ENCODE measurements around the gene ACTA2. TPM values are rescaled to one million over a fixed set of nuclear protein-coding genes. Genes with fewer than 3 reads are reported as not detected.
A peak's percentile ranks its signal among the peaks of the same experiment; 100 is the strongest.

Gene ACTA2
- total RNA-seq, 1 experiment from 2014 or later = 2.4 TPM

- Histone ChIP-seq H2BK20ac (ENCODE audit: low read depth, low read length, poor library complexity, severe bottlenecking) (no peak overlapping the region), H4K91ac (ENCODE audit: insufficient read length, low read depth, low read length) (no peak overlapping the region), H3K4me1 (ENCODE audit: insufficient read depth, low read length) (peaks cover 3% of the 10 kb centered on the region; the same call in 1 of the 2 replicates), H3K79me2 (ENCODE audit: insufficient read depth, low read length) (no peaks in the 10 kb centered on the region), H3K27ac (ENCODE audit: insufficient read length, low read depth, low read length) (no peak overlapping the region), H3K23me2 (ENCODE audit: insufficient read length, low read depth, low read length, poor library complexity, severe bottlenecking) (no peaks in the 10 kb centered on the region), H3K18ac (ENCODE audit: insufficient read length, low read depth, low read length) (no peak overlapping the region), H3T11ph (ENCODE audit: low read length) (no peak overlapping the region), H2BK15ac (ENCODE audit: low read depth, low read length) (no peak overlapping the region), H4K8ac (replicated peaks; ENCODE audit: insufficient read length, low read depth, low read length) (no peak overlapping the region), H2AK5ac (ENCODE audit: insufficient read length, low read length) (no peak overlapping the region), H3K4ac (ENCODE audit: low read depth, low read length) (no peak overlapping the region), H3K23ac (ENCODE audit: insufficient read length, low read depth, low read length) (no peak overlapping the region), H3K14ac (ENCODE audit: insufficient read depth, low read length) (no peak overlapping the region), H2AFZ (ENCODE audit: low read length) (no peak overlapping the region), H3K27me3 (ENCODE audit: insufficient read depth, low read length) (no peaks in the 10 kb centered on the region), H3K56ac (ENCODE audit: insufficient read length, low read depth, low read length) (no peak overlapping the region), H4K20me1 (ENCODE audit: control insufficient read depth, insufficient read depth, insufficient read length) (no peaks in the 10 kb centered on the region), H3K79me1 (ENCODE audit: insufficient read depth, low read depth, low read length, poor library complexity, severe bottlenecking) (no peaks in the 10 kb centered on the region), H4K5ac (ENCODE audit: insufficient read length, low read depth, low read length) (no peak overlapping the region), H2BK120ac (ENCODE audit: low read depth, low read length, poor library complexity, severe bottlenecking) (no peak overlapping the region), H2BK5ac (ENCODE audit: insufficient read length, low read length) (no peak overlapping the region), H3K9me3 (ENCODE audit: control insufficient read depth, low read depth, low read length) (no peaks in the 10 kb centered on the region), H3K9ac (ENCODE audit: extremely low read depth, insufficient read length, low read length) (no peak overlapping the region), H3K4me2 (ENCODE audit: insufficient read depth, insufficient read length, low read length) (no peak overlapping the region), H2BK12ac (ENCODE audit: insufficient read length, low read depth, low read length) (no peak overlapping the region)
- no CpG with 5 or more reads among the region's 8 CpGs for WGBS (ENCODE audit: extremely low coverage, insufficient read length, low lambda C conversion rate)
- H3K36me3 Mint-ChIP-seq (ENCODE audit: insufficient read depth in 1 of 3, low read depth in 3 of 3) = peaks cover 0 to 3% (median 2%) of the 10 kb centered on the region in 3 experiments; a peak in 3 of 7 replicates
- peak overlapping the region in 2 of 3 experiments; percentile 1 to 30; a peak in 3 of 7 replicates for H3K27ac Mint-ChIP-seq
- H3K9me3 Mint-ChIP-seq = no peaks in the 10 kb centered on the region
- H3K4me1 Mint-ChIP-seq = peaks cover 13 to 17% of the 10 kb centered on the region in 2 experiments
- no peaks in the 10 kb centered on the region for H3K27me3 Mint-ChIP-seq (ENCODE audit: low read depth)
- no peak for TF ChIP-seq CTCF (conservative IDR thresholded peaks at IDR 0.05)
- no peak for DNase-seq
- H3K4me3 Mint-ChIP-seq = no peak overlapping the region
These were observed 55.3 kb downstream of the ACTA2 start for GRCh38 chr10:88896994-88897853.
